ENCODE results near the gene RPN2.
A peak's percentile ranks its signal among the peaks of the same experiment; 100 is the strongest.

RPN2 gene

DNA sequence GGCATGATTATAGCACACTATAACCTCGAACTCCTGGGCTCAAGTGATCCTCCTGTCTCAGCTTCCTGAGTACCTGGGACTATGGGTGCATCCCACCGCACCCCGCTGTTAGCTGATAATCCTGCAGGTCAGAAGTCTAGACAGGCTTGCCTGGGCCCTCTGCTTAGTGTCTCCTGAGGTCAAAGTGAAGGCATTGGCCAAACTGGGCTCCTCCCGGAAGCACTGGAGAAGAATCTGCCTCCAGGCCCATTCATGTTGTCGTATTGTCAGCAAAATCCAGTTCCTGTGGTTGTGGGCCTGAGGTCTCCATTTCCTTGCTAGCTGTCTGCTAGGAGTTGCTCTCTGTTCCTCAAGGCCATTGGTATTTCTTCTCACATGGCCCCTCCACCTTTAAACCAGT, 6.6 kb downstream of the RPN2 start:
- DNase-seq (ENCODE audit: low read depth), result no peak

DNA sequence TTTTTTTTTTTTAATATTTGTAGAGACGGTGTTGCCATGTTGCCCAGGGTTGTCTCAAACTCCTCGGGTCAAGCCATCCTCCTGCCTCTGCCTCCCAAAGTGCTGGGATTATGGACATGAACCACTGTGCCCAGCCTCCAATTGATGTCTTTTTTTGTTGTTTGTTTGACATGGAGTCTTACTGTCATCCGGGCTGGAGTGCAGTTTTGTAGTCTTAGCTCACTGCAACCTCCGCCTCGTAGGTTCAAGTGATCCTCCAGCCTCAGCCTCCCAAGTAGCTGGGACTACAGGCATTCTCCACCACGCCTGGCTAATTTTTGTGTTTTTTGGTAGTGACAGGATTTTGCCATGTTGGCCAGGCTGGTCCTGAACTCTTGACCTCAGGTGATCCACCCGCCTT, 9.7 kb downstream of the RPN2 start:
- DNase-seq (ENCODE audit: low read depth), result no peak

DNA sequence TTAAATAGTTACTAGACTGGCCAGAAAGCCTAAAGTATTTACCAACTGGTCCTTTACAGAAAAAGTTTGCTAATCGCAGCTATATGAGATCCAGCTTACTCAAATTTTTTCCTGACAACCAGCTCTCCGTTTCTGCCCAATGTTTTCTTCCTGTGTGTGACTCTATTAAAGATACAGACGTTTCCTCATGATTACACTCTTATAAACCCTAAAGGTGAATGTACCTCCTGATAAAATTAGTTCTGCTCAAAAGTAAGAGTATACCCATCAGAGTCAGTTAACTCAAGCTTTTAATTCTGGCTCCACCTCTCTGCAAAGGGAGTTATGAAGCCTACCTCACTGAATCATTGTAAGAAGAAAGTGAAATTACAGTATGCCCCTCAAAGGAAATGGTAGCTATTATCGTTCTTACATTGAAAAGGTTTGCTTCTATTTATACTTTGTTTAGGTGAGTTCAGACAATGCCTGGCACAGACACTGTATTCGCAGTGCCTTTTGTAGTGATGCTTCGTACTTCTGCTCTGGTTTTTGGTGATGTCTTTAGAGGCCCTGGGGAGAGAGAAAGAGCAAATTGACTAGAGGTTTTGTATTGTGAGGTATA, 10.4 kb downstream of the RPN2 start:
- DNase-seq (ENCODE audit: low read depth), result no peak

DNA sequence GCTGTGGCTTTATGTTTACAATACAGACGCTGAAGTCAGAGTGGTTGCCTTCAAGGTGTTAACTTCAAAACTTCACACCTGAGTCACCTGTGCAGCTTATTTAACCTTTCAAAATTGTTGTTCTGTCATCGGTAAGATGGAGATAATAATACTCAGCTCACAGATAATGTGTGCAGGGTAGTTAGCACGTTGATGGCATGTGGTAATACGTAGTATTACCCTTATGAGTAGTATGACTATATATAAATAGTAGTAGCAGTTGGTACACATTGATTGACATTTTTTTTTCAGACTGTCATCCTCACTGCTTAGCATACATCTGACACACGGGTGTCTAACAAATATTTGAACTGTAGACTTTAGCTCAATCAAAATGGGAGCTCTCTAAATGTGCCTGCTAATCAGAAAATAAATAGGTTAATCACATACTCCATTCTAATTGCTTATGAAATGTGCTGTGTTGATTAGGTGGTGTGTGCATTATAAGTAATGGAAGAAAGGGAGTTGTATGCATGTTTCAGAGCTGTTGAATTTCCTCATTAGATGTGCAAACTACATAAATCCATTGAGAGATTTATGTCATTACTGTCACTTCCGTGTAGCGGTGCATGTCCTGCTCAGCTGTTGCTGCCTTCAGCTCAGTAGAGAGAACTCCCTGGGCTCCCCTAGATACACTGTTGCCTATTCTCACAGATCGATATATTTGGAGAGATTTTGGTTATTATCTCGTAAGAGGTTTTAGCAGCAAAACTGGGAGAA, 11.4 kb downstream of the RPN2 start:
- DNase-seq (ENCODE audit: low read depth), result no peak

DNA sequence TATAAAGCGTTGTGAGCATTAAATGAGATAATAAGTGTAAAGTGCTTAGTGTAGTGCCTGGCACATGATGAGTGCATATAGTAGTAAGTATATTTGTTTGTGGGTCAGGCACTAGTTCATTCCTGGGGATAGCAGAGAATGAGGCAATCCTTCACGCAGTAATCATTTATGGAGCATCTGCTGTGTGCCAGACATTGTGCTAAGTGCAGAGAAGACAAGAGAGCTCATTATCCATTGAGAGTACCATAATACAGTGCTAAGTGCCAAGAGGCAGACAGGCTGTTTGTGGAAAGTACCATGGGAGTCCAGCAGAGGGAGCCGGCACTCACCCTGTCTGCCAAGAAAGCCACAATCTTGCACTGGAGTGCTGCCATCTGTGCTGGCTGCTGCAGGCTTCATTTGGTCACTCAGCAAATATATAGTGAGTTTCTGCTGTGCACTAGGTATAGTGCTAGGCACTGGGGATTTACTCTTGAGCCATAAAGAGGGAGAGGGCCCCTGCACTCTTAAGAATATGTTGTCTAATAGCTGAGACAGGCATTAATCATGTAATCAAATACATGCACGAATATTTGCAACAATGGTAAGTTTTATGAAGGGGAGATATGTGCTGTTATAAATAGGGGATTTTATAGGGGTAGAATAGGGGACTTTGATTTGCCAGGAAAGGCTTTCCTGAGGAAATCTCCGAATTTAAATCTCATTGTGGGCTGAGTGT, 13.2 kb downstream of the RPN2 start:
- DNase-seq (ENCODE audit: low read depth), result peak; percentile 60

DNA sequence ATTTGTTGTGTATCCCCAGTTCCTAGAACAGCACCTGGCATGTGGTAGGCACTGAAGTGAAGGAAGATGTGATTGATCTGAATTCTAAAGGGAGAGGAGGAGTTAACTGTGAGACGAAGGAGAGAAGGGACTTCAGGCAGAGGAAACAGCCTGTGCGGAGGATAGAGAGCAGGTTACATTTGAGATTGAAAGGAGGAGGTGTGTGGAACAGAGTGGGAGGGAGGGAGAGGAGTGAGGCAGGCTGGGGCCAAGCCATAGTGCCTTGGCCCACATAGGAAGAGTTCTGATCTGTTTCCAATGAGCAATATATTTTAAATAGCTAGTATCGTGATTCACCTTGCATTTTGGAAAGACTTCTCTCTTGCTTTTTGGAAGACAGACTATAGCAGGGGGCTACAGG, 14.1 kb downstream of the RPN2 start:
- no peak for DNase-seq (ENCODE audit: low read depth)

DNA sequence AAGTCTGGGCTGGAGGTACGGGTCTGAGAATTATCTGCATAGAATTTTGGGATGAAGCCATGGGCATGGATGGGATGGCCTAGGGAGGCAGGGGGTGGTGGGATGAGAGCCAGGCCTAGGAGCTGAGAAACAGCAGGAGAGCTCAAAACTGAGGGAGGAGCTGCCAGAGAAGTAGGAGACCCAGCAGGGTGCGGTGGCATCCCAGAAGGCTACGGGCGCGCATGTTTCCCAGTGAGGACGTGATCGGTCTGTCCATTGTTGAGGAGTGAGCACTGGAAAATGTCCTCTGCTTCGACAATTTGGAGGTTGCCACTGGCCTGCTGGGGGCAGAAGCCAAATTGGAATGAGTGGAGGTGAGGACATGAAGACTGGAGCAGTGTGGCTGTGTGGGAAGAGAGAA, 14.7 kb downstream of the RPN2 start:
- no peak for DNase-seq (ENCODE audit: low read depth)

DNA sequence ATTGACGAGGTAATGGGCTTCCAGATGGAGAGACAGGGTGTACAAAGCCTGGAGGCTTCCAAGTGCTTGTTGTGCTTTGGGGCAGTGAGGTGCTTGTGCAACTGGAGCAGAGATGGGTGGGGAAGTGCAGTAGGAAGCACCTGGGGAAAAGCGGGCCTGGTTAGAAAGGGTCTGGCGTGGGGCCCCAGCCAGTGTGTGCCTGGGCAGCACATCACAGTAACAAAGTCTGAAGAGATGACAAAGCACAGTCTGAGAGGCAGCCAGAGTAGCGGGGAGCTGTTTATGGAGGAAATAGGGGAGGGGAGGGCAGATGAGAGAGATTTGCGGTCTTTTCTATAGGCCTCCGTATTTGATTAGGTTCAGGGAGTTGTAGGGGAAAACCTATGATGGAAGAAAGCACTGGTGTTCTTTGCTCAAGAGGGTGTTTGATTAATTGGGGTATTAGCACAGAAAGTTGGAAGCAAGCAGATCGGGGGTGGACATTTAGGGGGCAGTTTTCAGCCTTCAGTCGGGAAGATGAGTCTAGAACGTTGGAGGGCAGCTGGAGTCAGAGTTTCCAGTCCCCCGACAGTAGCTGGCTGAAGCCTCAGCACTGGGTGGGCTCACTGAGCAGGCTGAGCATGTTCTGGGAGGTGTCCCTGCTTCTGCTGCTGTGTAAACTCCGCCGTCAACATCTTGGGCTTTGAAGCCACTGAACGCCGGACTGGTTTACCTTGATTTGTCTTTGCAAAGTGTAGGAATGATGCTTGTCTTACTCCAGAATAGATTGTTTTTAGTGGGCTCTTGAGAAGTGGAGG, 15.7 kb downstream of the RPN2 start:
- no peak for DNase-seq (ENCODE audit: low read depth)

DNA sequence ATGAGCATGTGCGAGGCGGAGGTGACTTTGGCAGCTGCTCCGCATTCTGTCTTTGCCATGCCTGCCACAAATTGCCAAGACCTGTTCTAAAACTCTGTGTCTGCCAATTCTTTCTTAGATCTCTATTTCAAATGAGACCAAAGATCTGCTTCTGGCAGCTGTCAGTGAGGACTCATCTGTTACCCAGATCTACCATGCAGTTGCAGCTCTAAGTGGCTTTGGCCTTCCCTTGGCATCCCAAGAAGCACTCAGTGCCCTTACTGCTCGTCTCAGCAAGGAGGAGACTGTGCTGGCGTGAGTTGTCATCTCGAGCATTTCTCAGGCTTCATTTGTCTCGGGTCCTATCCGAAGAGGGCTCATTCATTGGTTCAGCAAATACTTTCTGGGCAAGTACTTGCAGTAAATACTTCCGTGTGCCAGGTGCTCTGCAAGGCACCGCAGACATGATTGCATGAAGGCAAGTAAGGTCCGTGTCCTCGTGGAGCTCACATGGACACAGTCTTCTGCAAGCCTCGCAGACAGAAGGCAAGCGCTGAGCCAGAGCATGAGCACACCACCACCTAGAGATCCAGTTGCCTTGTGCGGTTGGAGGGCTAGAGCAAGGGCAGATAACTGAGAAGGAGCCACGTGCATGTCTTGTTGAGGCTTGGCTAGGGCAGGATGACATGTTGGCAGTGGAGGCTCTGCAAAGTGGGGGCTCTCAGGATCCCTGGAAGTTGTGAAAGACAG, 20.0 kb downstream of the RPN2 start:
- no peak for DNase-seq (ENCODE audit: low read depth)

DNA sequence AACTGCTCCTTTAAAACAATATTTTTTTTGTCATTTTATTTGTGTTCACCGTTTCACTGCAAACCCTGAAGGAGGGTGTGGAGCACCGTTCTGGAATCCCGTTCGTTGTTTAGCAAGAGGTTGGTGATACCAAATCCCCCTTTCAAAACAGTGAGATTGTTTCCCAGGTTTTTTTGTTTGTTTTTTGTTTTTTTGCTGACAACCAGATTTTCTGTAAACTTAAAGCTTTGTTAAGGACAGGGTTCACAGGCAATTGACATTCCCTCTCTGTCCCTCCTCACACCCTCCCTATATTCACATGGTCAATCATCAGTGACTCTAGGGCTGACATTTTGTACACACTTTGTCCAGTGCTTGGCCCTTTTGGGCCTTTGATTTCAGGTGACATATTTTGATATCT, 21.2 kb downstream of the RPN2 start:
- no peak for DNase-seq (ENCODE audit: low read depth)

DNA sequence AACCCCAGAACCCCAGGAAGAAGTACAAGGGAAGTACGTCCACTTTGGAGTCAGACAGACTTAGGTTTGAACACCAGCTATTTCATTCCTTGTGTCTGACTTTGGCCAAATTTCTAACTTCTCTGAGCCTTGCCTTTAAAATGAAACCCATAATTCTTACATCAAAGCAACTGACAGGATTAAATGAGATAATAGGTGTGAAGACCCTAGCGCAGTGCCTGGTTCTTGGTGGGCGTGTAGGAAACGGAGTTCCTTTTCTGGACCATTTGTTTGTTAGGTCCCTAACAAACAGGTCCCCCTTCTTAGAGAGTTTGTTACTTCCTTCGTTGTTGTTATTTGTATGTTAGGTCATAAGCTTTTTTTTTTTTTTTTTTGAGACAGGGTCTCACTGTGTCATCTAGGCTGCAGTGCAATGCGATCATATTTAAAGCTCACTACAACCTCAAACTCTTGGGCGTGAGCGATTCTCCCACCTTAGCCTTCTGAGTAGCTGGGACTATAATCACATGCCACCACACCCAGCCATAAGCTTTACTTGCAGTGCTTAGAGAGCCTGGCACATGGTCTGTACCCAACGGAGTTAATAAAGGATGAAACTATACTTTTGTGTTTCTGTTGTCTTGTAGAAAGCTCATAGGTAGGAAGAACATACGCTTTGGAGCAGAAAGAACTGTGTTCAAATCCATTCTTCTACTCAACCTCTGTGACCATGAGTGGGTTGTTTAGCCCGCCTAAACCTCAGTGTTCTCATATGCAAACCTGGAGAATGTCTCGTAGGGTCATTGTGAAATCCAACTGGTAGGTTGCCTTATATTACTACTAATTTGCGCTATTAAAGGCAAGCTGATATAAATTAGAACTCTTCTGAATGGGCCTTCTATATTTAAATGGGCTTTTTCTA, 22.0 kb downstream of the RPN2 start:
- DNase-seq (ENCODE audit: low read depth), result no peak

DNA sequence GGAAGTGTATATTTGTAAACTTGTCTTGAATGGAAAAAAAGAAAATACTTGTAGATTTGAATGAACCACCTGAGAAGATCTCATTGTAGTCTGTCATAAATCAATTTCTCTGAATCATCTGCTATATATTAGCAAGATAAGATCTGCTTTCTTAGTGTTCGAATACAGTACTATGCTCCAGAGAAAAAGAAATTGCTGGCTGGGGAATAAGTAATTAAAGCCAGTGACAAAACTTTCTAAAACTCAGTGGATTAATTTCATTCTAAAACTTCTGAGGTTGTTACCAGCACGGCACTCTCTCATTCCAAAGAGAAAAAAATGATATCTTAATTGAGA, 22.7 kb downstream of the RPN2 start:
- no peak for DNase-seq (ENCODE audit: low read depth)

DNA sequence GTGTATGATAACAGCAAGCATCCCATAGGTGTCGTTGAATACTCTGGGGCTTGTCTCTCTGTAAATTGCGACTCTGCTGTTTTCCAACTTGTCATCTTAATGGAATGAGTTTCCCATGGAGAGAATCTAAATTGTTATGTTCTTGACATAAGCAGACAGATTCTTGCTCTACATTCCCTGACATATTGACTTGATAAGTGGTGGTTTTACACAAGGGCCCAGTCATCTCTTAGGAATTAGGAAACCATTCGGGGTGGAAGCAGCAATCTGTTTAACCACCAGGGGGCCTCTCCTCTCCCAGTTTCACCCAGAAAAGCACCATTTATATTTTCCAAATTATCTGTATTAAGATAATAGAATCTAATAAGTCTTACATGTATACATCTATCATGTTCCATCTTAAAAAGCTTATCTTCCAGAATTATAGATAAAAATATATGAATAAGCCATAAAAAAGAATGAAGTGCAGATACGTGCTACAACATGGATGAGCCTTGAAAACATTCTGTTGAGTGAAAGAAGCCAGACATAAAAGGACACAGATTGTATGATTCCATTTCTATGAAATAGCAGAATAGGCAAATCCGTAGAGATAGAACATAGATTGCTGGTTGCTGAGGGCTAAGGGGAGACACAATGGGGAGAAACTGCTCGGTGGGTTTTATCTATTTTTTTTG, 23.3 kb downstream of the RPN2 start:
- peak; percentile 96 for DNase-seq (ENCODE audit: low read depth)

DNA sequence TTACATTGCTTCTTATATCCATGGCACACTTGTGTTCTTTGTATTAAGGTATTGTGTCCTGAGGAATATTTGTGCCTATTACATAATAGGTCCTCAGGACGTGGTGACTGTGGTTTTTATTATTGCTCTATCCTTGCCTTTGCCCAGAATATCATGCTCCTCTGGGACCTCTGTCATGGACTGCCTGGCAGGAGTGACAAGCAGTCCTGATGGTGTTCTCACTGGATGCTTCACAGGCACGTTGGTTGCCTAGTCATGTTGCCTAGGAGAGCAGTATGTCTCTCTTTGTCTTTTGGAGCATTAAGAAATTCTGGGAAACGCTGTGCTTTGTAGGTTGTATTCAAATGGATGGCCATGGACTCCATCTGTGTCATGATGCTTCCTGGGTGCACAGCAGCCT, 24.9 kb downstream of the RPN2 start:
- DNase-seq (ENCODE audit: low read depth), result no peak

DNA sequence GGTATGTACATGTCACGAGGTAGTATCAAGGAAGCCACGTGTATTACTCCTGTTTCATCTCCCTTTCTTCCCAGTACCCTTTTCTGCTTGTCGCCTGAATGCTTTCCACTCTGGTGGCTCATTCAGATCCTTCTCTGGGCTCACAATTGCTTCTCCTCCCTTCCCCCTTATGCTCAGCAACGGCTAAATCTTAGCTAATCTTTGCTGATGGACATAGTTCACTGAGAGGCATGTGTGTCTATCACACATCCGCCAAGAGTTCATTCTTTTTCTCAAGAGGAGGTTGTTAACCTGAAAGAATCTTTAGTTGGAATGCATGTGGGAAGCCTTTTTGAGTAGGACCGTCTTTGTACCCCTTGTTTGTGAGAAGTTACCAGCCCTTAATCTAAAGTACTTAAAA, 26.0 kb downstream of the RPN2 start:
- DNase-seq (ENCODE audit: low read depth), result no peak

DNA sequence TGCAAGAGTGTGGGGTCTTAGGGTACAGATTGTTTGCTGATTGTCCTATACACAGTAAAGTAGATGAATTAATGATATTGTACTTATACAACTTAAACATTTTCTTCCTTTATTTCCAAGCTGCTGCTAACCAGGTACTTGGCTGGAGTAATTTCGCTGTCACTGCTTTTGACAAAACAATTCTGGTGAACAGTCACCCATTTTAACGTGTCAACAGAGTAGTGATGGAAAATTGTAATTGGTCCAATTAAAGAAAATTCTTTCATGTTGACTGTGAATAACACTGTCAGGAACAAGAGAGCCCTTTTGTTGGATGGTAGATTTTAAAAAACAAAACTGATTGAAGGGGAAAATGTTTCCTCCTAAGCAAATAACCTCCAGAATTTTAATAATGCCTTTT, 26.7 kb downstream of the RPN2 start:
- DNase-seq (ENCODE audit: low read depth), result no peak

DNA sequence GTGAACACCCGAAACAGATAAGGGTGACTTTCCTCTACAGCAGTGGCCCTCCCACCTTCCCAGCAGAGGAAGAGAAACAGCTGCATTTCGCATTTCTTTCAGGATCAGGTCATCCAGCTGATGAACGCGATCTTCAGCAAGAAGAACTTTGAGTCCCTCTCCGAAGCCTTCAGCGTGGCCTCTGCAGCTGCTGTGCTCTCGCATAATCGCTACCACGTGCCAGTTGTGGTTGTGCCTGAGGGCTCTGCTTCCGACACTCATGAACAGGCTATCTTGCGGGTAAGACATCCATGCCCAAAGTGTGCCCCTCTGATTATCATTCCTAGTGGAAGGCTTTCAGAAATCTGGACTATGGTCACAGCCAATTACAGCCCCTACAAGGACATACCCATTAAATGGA, 28.0 kb downstream of the RPN2 start:
- DNase-seq (ENCODE audit: low read depth), result no peak

DNA sequence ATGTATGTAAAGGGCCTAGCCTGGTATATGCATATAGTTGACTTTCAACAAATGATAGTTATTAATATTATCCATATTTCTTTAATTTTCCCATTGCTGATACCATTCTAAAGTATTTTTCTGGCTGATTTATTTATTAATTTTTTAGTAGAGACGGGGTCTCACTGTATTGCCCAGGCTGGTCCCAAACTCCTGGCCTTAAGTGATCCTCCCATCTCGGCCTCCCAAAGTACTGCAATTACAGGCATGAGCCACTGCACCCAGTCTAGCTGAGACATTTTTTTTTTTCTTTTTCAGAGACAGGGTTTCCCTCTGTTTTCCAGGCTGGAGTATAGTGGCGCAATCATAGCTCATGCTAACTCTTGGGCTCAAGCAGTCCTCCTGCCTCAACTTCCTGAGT, 30.1 kb downstream of the RPN2 start:
- no peak for DNase-seq (ENCODE audit: low read depth)

DNA sequence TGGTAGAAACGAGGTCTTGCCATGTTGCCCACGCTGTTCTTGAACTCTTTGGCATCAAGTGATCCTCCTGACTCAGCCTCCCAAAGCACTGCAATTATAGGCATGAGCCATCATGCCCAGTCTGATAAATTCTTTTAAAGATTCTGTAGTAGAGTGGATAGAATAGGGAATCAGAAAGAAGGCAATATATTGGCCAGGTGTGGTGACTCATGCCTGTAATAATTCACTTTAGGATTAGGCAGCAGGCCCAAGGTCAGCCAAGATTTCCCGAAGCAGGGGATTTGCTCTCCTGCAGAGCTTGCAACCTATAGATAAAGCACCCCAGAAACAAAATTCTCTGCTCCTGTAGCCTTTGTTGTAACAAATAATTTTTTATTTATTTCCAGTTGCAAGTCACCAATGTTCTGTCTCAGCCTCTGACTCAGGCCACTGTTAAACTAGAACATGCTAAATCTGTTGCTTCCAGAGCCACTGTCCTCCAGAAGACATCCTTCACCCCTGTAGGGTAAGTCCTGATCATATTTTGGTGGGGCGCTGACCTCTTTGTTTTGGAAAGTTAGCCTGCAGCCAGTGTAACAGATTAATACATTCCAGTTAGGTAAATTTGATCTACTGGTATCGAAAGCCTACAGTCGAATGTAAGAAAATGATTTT, 30.7 kb downstream of the RPN2 start:
- DNase-seq (ENCODE audit: low read depth), result no peak

DNA sequence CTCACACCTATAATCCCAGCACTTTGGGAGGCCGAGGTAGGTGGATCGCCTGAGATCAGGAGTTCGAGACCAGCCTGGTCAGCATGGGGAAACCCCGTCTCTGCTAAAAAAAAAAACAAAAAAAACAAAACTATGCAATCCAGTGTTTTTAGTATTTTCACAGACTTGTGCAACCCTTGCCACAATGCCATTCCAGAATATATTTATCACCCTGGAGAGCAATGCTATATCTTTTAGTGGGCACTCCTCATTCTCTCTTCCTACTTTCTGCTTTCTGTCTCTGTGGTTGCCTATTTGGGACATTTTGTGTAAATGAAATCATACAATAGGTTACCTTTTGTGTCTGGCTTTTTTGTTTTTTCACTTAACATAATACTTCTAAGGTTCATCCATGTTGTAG, 39.3 kb downstream of the RPN2 start:
- DNase-seq (ENCODE audit: low read depth), result no peak

All from non-pigmented ciliary epithelial cell (primary cell).